Measurements from ENCODE around the gene MTARC2. TPM values are rescaled to one million over a fixed set of nuclear protein-coding genes. Genes with fewer than 3 reads are reported as not detected.

Gene MTARC2
- polyA plus RNA-seq, 1 donor (not counting 4 experiments of a cell fraction or from before 2014, with no cell fraction given) = 0.75 TPM

DNA sequence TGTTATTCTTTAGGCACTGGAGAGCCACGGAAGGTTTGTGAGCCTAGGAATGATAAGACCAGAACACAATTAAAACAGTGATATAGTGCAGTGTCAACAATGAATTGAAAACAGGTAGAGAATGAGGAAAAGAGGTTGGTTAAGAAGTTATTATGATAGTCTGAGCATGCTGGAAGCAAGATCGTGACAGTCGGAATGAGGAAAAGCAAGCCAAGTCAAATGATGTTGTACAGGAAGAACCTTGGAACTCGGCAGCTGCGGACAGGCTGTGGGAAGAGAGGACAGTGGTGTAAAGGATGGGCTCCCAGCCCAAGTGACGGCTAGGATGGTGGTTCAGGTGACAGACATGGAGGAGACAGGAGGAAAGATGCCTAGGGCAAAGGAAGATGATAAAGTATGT is 64.2 kb downstream of the MTARC2 start:
- Histone ChIP-seq H4K20me1 (ENCODE audit: control insufficient read depth, extremely low read depth, insufficient read depth, low read length) (no peaks in the 10 kb centered on the region), H3K4me3 (ENCODE audit: control insufficient read depth in 2 of 3, extremely low read depth in 1 of 3, insufficient read depth in 2 of 3, low read depth in 1 of 3, low read length in 3 of 3) (no peak overlapping the region), H3K27ac (ENCODE audit: control insufficient read depth, insufficient read depth, low read length) (no peak overlapping the region), H3K4me2 (ENCODE audit: control insufficient read depth, extremely low read depth, insufficient read depth, low read depth, low read length) (no peak overlapping the region), H3K9me1 (ENCODE audit: control insufficient read depth, extremely low read depth, insufficient read depth, low read length) (no peaks in the 10 kb centered on the region), H3K27me3 (ENCODE audit: control insufficient read depth, extremely low read depth, insufficient read depth, low read length) (peaks cover 3% of the 10 kb centered on the region), H3K9me3 (ENCODE audit: control insufficient read depth, low read depth, low read length) (no peaks in the 10 kb centered on the region), H3K9ac (ENCODE audit: control insufficient read depth, extremely low read depth, insufficient read depth, low read length) (no peak overlapping the region), H3K79me2 (ENCODE audit: control insufficient read depth, insufficient read depth, low read length) (no peaks in the 10 kb centered on the region), H2AFZ (ENCODE audit: control insufficient read depth, low read length) (no peak overlapping the region), H3K4me1 (ENCODE audit: control insufficient read depth, extremely low read depth, insufficient read depth, low read length) (peaks cover 10% of the 10 kb centered on the region), H3K36me3 (ENCODE audit: control insufficient read depth in 2 of 2, extremely low read depth in 1 of 2, insufficient read depth in 2 of 2, low read length in 2 of 2) (no peaks in the 10 kb centered on the region)
- FAIRE-seq (no peak), DNase-seq (ENCODE audit: low read depth, low spot score) (no peak)
- dilution Hi-C loops (cut with MboI; ENCODE audit: extremely low pct_ligation_motif_present, low sequenced_read_pairs) = no loop called here
- TF ChIP-seq EZH2 (IDR thresholded peaks at IDR 0.05; ENCODE audit: low read length) = no peak
- TF ChIP-seq, protein P1, sequence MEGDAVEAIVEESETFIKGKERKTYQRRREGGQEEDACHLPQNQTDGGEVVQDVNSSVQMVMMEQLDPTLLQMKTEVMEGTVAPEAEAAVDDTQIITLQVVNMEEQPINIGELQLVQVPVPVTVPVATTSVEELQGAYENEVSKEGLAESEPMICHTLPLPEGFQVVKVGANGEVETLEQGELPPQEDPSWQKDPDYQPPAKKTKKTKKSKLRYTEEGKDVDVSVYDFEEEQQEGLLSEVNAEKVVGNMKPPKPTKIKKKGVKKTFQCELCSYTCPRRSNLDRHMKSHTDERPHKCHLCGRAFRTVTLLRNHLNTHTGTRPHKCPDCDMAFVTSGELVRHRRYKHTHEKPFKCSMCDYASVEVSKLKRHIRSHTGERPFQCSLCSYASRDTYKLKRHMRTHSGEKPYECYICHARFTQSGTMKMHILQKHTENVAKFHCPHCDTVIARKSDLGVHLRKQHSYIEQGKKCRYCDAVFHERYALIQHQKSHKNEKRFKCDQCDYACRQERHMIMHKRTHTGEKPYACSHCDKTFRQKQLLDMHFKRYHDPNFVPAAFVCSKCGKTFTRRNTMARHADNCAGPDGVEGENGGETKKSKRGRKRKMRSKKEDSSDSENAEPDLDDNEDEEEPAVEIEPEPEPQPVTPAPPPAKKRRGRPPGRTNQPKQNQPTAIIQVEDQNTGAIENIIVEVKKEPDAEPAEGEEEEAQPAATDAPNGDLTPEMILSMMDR (optimal IDR thresholded peaks at IDR 0.05 in 1 of 3, IDR thresholded peaks at IDR 0.05 in 1 of 3, conservative IDR thresholded peaks at IDR 0.05 in 1 of 3; ENCODE audit: extremely low read depth in 1 of 3, insufficient read depth in 2 of 3, low read length in 3 of 3) = no peak

DNA sequence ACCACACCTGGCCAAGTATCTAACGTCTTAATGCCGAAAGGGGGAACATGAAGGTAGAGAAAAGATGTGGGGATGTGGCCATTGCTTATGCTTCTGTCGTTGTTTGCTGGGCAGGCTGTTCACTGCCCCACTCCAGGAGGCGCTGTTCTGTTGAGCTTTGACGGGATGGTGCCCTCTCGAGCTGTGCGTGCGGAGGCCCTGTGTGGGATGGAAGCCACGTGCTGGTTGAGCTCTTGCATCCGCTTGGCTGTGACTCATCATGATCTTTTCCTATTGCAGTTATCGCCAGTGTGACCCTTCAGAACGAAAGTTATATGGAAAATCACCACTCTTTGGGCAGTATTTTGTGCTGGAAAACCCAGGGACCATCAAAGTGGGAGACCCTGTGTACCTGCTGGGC is 64.9 kb downstream of the MTARC2 start:
- H3K27me3 ChIP-seq (ENCODE audit: control insufficient read depth, extremely low read depth, insufficient read depth, low read length) = peaks cover 3% of the 10 kb centered on the region
- no peak overlapping the region for H3K9ac ChIP-seq (ENCODE audit: control insufficient read depth, extremely low read depth, insufficient read depth, low read length)
- no peaks in the 10 kb centered on the region for H3K9me3 ChIP-seq (ENCODE audit: control insufficient read depth, low read depth, low read length)
- no peaks in the 10 kb centered on the region for H3K9me1 ChIP-seq (ENCODE audit: control insufficient read depth, extremely low read depth, insufficient read depth, low read length)
- H3K4me2 ChIP-seq (ENCODE audit: control insufficient read depth, extremely low read depth, insufficient read depth, low read depth, low read length) = no peak overlapping the region
- dilution Hi-C loops (cut with MboI; ENCODE audit: extremely low pct_ligation_motif_present, low sequenced_read_pairs) = no loop called here
- TF ChIP-seq, protein P1 (optimal IDR thresholded peaks at IDR 0.05 in 1 of 3, IDR thresholded peaks at IDR 0.05 in 1 of 3, conservative IDR thresholded peaks at IDR 0.05 in 1 of 3; ENCODE audit: extremely low read depth in 1 of 3, insufficient read depth in 2 of 3, low read length in 3 of 3) = no peak
- no peak for TF ChIP-seq EZH2 (IDR thresholded peaks at IDR 0.05; ENCODE audit: low read length)
- peaks cover 10% of the 10 kb centered on the region for H3K4me1 ChIP-seq (ENCODE audit: control insufficient read depth, extremely low read depth, insufficient read depth, low read length)
- no peak overlapping the region for H3K4me3 ChIP-seq (ENCODE audit: control insufficient read depth in 2 of 3, extremely low read depth in 1 of 3, insufficient read depth in 2 of 3, low read depth in 1 of 3, low read length in 3 of 3)
- H3K79me2 ChIP-seq (ENCODE audit: control insufficient read depth, insufficient read depth, low read length) = no peaks in the 10 kb centered on the region
- no peaks in the 10 kb centered on the region for H4K20me1 ChIP-seq (ENCODE audit: control insufficient read depth, extremely low read depth, insufficient read depth, low read length)
- no peak overlapping the region for H3K27ac ChIP-seq (ENCODE audit: control insufficient read depth, insufficient read depth, low read length)
- no peak for FAIRE-seq
- H3K36me3 ChIP-seq (ENCODE audit: control insufficient read depth in 2 of 2, extremely low read depth in 1 of 2, insufficient read depth in 2 of 2, low read length in 2 of 2) = no peaks in the 10 kb centered on the region
- DNase-seq (ENCODE audit: low read depth, low spot score) = no peak
- H2AFZ ChIP-seq (ENCODE audit: control insufficient read depth, low read length) = no peak overlapping the region

Data from keratinocyte (primary cell).